H1 (cell line): ENCODE data around the gene PTPRCAP. TPM values are rescaled to one million over a fixed set of nuclear protein-coding genes. Genes with fewer than 3 reads are reported as not detected.

Experiments
- CTCF ChIA-PET: fragments of 300-600 bp; sonication (Branson Sonifier 250); formaldehyde crosslinking; loops from one replicate; lab custom pipeline; 2021; ENCODE audit not compliant: partially characterized antibody; lab: Charles Lee
- POLR2A ChIA-PET: fragments of 300-600 bp; sonication (Branson Sonifier 250); formaldehyde crosslinking; loops from one replicate; lab custom pipeline; 2021; ENCODE audit warnings: inconsistent platforms; ENCODE audit not compliant: partially characterized antibody; lab: Charles Lee
- DNase-seq, 2 experiments: peaks; one replicate each; pipeline versions ENCODE4 v3.0.0 to v3.0.0-alpha.2; 2010 to 2022; ENCODE audit warnings: low spot score in 2 of 2, low read depth in 1 of 2, mixed read lengths in 1 of 2
- FAIRE-seq: peaks from 2 replicates; lab custom pipeline; 2011; peaks lifted over from hg19 to GRCh38; lab: Jason Lieb, UNC
- H2AFZ ChIP-seq: 2 replicates; pipeline ENCODE4 v1.8.1; 2012; ENCODE audit warnings: low read length, inconsistent platforms
- H2AK5ac ChIP-seq: 2 replicates; pipeline ENCODE4 v1.6.1; 2013; ENCODE audit warnings: low read depth, low read length
- H2BK120ac ChIP-seq: replicated peaks from 2 replicates; pipeline ENCODE3; 2013; ENCODE audit warnings: low read depth, low read length, inconsistent platforms
- H2BK12ac ChIP-seq: 2 replicates; pipeline ENCODE4 v1.6.1; 2013; ENCODE audit warnings: low read depth, low read length
- H2BK15ac ChIP-seq: 2 replicates; pipeline ENCODE4 v1.6.1; 2013; ENCODE audit warnings: low read length
- H2BK20ac ChIP-seq: 2 replicates; pipeline ENCODE4 v1.6.1; 2013; ENCODE audit warnings: low read length
- H2BK5ac ChIP-seq: 2 replicates; pipeline ENCODE4 v1.6.1; 2013; ENCODE audit warnings: low read depth, low read length
- H3K14ac ChIP-seq: 2 replicates; pipeline ENCODE4 v1.6.1; 2013; ENCODE audit warnings: inconsistent platforms; ENCODE audit not compliant: insufficient read length
- H3K18ac ChIP-seq: 2 replicates; pipeline ENCODE4 v1.6.1; 2013; ENCODE audit warnings: low read length; ENCODE audit errors: extremely low read depth
- H3K23ac ChIP-seq: 2 replicates; pipeline ENCODE4 v1.6.1; 2013; ENCODE audit warnings: inconsistent platforms; ENCODE audit not compliant: insufficient read length
- H3K23me2 ChIP-seq: 2 replicates; pipeline ENCODE4 v1.6.1; 2013; ENCODE audit warnings: low read depth, low read length
- H3K27ac ChIP-seq: 2 replicates; pipeline ENCODE4 v1.6.1; 2011; ENCODE audit warnings: low read depth, low read length, inconsistent platforms
- H3K27me3 ChIP-seq, 4 experiments: replicated peaks in 1 of 4; 1 replicate in 1 of 4; 2 replicates in 3 of 4; pipeline versions ENCODE4 v1.6.1 to v1.8.1; 2011 to 2013; ENCODE audit warnings: low read length in 3 of 4, mild to moderate bottlenecking in 3 of 4, inconsistent platforms in 2 of 4, mixed read lengths in 2 of 4, moderate library complexity in 1 of 4; ENCODE audit not compliant: control insufficient read depth in 3 of 4, insufficient read depth in 3 of 4; ENCODE audit errors: extremely low read depth in 1 of 4
- H3K36me3 ChIP-seq, 4 experiments: 2 replicates each; pipeline versions ENCODE4 v1.6.1 to v1.8.1; 2011 to 2013; ENCODE audit warnings: mild to moderate bottlenecking in 4 of 4, low read length in 3 of 4, moderate library complexity in 2 of 4, control low read depth in 1 of 4, inconsistent platforms in 1 of 4; ENCODE audit not compliant: insufficient read depth in 4 of 4, control insufficient read depth in 2 of 4
- H3K4ac ChIP-seq: replicated peaks from 2 replicates; pipeline ENCODE3; 2013; ENCODE audit warnings: low read length, low read depth, mixed read lengths, inconsistent platforms; ENCODE audit not compliant: insufficient read length
- H3K4me1 ChIP-seq, 4 experiments: replicated peaks in 1 of 4; 1 replicate in 1 of 4; 2 replicates in 3 of 4; pipeline versions ENCODE4 v1.6.1 to v1.8.1; 2011 to 2013; ENCODE audit warnings: low read length in 3 of 4, inconsistent platforms in 2 of 4, mixed read lengths in 1 of 4; ENCODE audit not compliant: insufficient read depth in 4 of 4, control insufficient read depth in 3 of 4
- H3K4me2 ChIP-seq, 2 experiments: 2 replicates each; pipeline versions ENCODE4 v1.6.1 to v1.8.1; 2011 to 2013; ENCODE audit warnings: low read depth in 2 of 2, low read length in 2 of 2, control low read depth in 1 of 2, inconsistent platforms in 1 of 2, mild to moderate bottlenecking in 1 of 2; ENCODE audit not compliant: insufficient read depth in 1 of 2
- H3K4me3 ChIP-seq, 4 experiments: fragments of 200-600, 300-600 bp in 1 of 4; sonication (generic), shearing (Covaris generic), sonication (Bioruptor Twin) in 1 of 4; 2 replicates each; pipeline versions ENCODE4 v1.5.1 to v1.8.1; 2011 to 2016; ENCODE audit warnings: low read length in 4 of 4, low read depth in 3 of 4, control low read depth in 2 of 4, inconsistent platforms in 2 of 4, mild to moderate bottlenecking in 2 of 4, mixed read lengths in 1 of 4, moderate library complexity in 1 of 4; ENCODE audit not compliant: insufficient read depth in 2 of 4; ENCODE audit errors: extremely low read depth in 1 of 4
- H3K56ac ChIP-seq: replicated peaks from 2 replicates; pipeline ENCODE3; 2013; ENCODE audit warnings: low read depth, mild to moderate bottlenecking, mixed read lengths, low read length, inconsistent platforms; ENCODE audit not compliant: insufficient read length
- H3K79me1 ChIP-seq: 2 replicates; pipeline ENCODE4 v1.6.1; 2013; ENCODE audit warnings: low read depth, low read length, control low read depth
- H3K79me2 ChIP-seq, 2 experiments: 2 replicates each; pipeline versions ENCODE4 v1.6.1 to v1.8.1; 2012 to 2013; ENCODE audit warnings: low read length in 2 of 2, mild to moderate bottlenecking in 2 of 2, inconsistent platforms in 1 of 2; ENCODE audit not compliant: insufficient read depth in 2 of 2, control insufficient read depth in 1 of 2
- H3K9ac ChIP-seq, 4 experiments: replicated peaks in 1 of 4; 1 replicate in 1 of 4; 2 replicates in 3 of 4; pipeline versions ENCODE4 v1.6.1 to v1.8.1; 2011 to 2013; ENCODE audit warnings: low read depth in 3 of 4, low read length in 3 of 4, control low read depth in 2 of 4, mild to moderate bottlenecking in 2 of 4, moderate library complexity in 2 of 4, inconsistent platforms in 1 of 4; ENCODE audit errors: extremely low read depth in 1 of 4
- H3K9me3 ChIP-seq, 2 experiments: 2 replicates each; pipeline versions ENCODE4 v1.6.1 to v1.8.1; 2012 to 2013; ENCODE audit warnings: mild to moderate bottlenecking in 2 of 2, moderate library complexity in 2 of 2, control low read depth in 1 of 2, inconsistent platforms in 1 of 2, low read depth in 1 of 2, low read length in 1 of 2, mixed read lengths in 1 of 2; ENCODE audit not compliant: insufficient read depth in 2 of 2
- H4K20me1 ChIP-seq, 2 experiments: replicated peaks in 1 of 2; 2 replicates each; pipeline versions ENCODE3 to v1.8.1; 2011 to 2013; ENCODE audit warnings: inconsistent platforms in 2 of 2, low read length in 2 of 2, mild to moderate bottlenecking in 1 of 2; ENCODE audit not compliant: insufficient read depth in 2 of 2, control insufficient read depth in 1 of 2
- H4K5ac ChIP-seq: 2 replicates; pipeline ENCODE4 v1.6.1; 2013; ENCODE audit warnings: low read length, low read depth, mixed read lengths, inconsistent platforms; ENCODE audit not compliant: insufficient read length
- H4K8ac ChIP-seq: 2 replicates; pipeline ENCODE4 v1.8.0; 2013; ENCODE audit warnings: mild to moderate bottlenecking, moderate library complexity, low read length, inconsistent platforms; ENCODE audit not compliant: insufficient read depth; ENCODE audit errors: extremely low read depth
- H4K91ac ChIP-seq: replicated peaks from 2 replicates; pipeline ENCODE3; 2013; ENCODE audit warnings: low read length, mixed read lengths, inconsistent platforms; ENCODE audit not compliant: insufficient read length
- BACH1 ChIP-seq: IDR thresholded peaks from 2 replicates; pipeline ENCODE4 v1.6.1; 2012; ENCODE audit warnings: low read length, improper control_type of control experiment
- CBX8 ChIP-seq: fragments of 300-800, 300-1000 bp; sonication (generic); IDR thresholded peaks from 2 replicates; pipeline ENCODE4 v1.7.1; 2016; ENCODE audit warnings: low read depth, low read length, borderline replicate concordance
- FOSL1 ChIP-seq: IDR thresholded peaks from 2 replicates; pipeline ENCODE4 v1.6.1; 2011; ENCODE audit warnings: mild to moderate bottlenecking, low read depth, low read length, moderate library complexity; ENCODE audit not compliant: insufficient read depth
- HDAC2 ChIP-seq, 2 experiments: fragments of 300-600 bp in 1 of 2; sonication (generic) in 1 of 2; IDR thresholded peaks; 2 replicates each; pipeline ENCODE4 v1.6.1; 2011 to 2012; ENCODE audit warnings: low read depth in 2 of 2, low read length in 2 of 2, mild to moderate bottlenecking in 2 of 2, moderate library complexity in 2 of 2, borderline replicate concordance in 1 of 2, inconsistent platforms in 1 of 2
- KDM1A ChIP-seq: fragments of 200-600, 300-600 bp; sonication (generic); IDR thresholded peaks from 2 replicates; pipeline ENCODE4 v1.7.1; 2016; ENCODE audit warnings: mild to moderate bottlenecking, low read length, borderline replicate concordance
- KDM4A ChIP-seq: IDR thresholded peaks from one replicate; pipeline ENCODE4 v1.7.1; 2012; ENCODE audit warnings: low read depth, mild to moderate bottlenecking, moderate library complexity, low read length, inconsistent platforms; ENCODE audit not compliant: severe bottlenecking
- RFX5 ChIP-seq: IDR thresholded peaks from 2 replicates; pipeline ENCODE4 v1.6.1; 2011; ENCODE audit warnings: low read depth, low read length, improper control_type of control experiment, borderline replicate concordance
- SIRT6 ChIP-seq: IDR thresholded peaks from one replicate; pipeline ENCODE4 v1.7.1; 2012; ENCODE audit warnings: low read length, inconsistent platforms
- SP1 ChIP-seq: IDR thresholded peaks from 2 replicates; pipeline ENCODE4 v1.6.1; 2011; ENCODE audit warnings: low read depth, low read length
- TAF1 ChIP-seq: IDR thresholded peaks from 2 replicates; pipeline ENCODE4 v1.6.1; 2011; ENCODE audit warnings: mild to moderate bottlenecking, low read depth, low read length
- WGBS, 2 experiments: shearing (Covaris generic) in 1 of 2; methylation state at CpG; one replicate each; pipeline versions ENCODE4 v1.1.6 to v1.1.7; 2013 to 2015; ENCODE audit warnings: low lambda C conversion rate in 2 of 2, mixed read lengths in 2 of 2, inconsistent platforms in 1 of 2, low coverage in 1 of 2, missing lambda C conversion rate in 1 of 2; ENCODE audit not compliant: insufficient replicate concordance in 2 of 2, insufficient coverage in 1 of 2, insufficient read length in 1 of 2; ENCODE audit errors: extremely low coverage in 1 of 2, missing lambda C conversion rate in 1 of 2; 5-methylcytosine and 5-hydroxymethylcytosine counted together
- polyA plus RNA-seq, 7 experiments: library from polyadenylated mRNA; depleted of rRNA in 3 of 7; stranded (reverse) in 5 of 7; unstranded in 2 of 7; fragments of >200 nt in 5 of 7; fragments of 200-250 nt in 2 of 7; gene quantifications; 1 replicate in 5 of 7; 2 replicates in 1 of 7; 4 replicates in 1 of 7; pipeline versions ENCODE4 v1.2.1 to v1.2.3, GENCODE V29; 2011 to 2013; ENCODE audit warnings: missing spikeins in 2 of 7, mixed read lengths in 2 of 7
- total RNA-seq: library from RNA; stranded (reverse); fragmentation: NEBNext Ultra II Directional; extraction: Animal tissue kit (Norgen Biotek cat#: 25700); gene quantifications from 2 replicates; pipeline ENCODE4 v1.2.1, GENCODE V29; 2021
- TF ChIP-seq, protein P1 (sequence below): IDR thresholded peaks from 2 replicates; pipeline ENCODE4 v1.6.1; 2011; ENCODE audit warnings: low read length, improper control_type of control experiment

Gene PTPRCAP
- total and polyA plus RNA-seq, 2 of the 8 experiments (the other 6 are each of a cell fraction or from before 2014, with no cell fraction given), result 0.78 to 6.7 TPM

GRCh38 chr11:67412495-67413179, 24.8 kb downstream of the PTPRCAP start:
- Histone ChIP-seq H3K79me2 (no peaks in the 10 kb centered on the region), H4K20me1 (no peaks in the 10 kb centered on the region), H4K8ac (peak overlapping the region; percentile 36; the same call in 1 of the 2 replicates), H3K4me3 (no peak overlapping the region), H3K56ac (no peak overlapping the region), H3K36me3 (no peaks in the 10 kb centered on the region), H3K14ac (no peak overlapping the region), H4K91ac (no peak overlapping the region), H3K79me1 (no peaks in the 10 kb centered on the region), H2BK15ac (no peak overlapping the region; the same call in 1 of the 2 replicates), H2BK20ac (no peak overlapping the region), H3K4me1 (peaks cover 4 to 22% (median 15%) of the 10 kb centered on the region in 4 experiments), H3K18ac (no peak overlapping the region; the same call in 1 of the 2 replicates), H3K9me3 (no peaks in the 10 kb centered on the region), H3K27ac (no peak overlapping the region), H3K27me3 (peaks cover 0 to 16% (median 5%) of the 10 kb centered on the region in 4 experiments; a peak in 4 of 7 replicates), H3K4ac (no peak overlapping the region), H2BK5ac (no peak overlapping the region), H2BK120ac (no peak overlapping the region), H4K5ac (no peak overlapping the region), H3K9ac (no peak overlapping the region), H3K23me2 (0 out of 2 replicates have a peak, but pooled peaks cover 3% of the 10 kb centered on the region), H3K4me2 (no peak overlapping the region), H2AK5ac (no peak overlapping the region), H2AFZ (no peak overlapping the region), H3K23ac (no peak overlapping the region), H2BK12ac (no peak overlapping the region)
- WGBS, 2 experiments, result 84% methylated on average over 9 of the region's 9 CpGs; no CpG with 5 or more reads in 1 of the 2 experiments
- DNase-seq (no peak), FAIRE-seq (no peak)
- ChIA-PET CTCF (interaction anchor here (1.0 to 2.5 kb wide), 7 partner anchors 11 to 67 kb away, joined by 3 to 7 read pairs (median 4); partner anchors contain the start of genes PPP1CA, RAD9A and TMEM134), POLR2A (interaction anchor here (0.8 to 3.1 kb wide), 9 partner anchors 8 to 171 kb away, joined by 3 to 11 read pairs (median 4); partner anchors contain the start of genes GSTP1, RAD9A, RPS6KB2 and TBC1D10C)
- TF ChIP-seq, protein P1, sequence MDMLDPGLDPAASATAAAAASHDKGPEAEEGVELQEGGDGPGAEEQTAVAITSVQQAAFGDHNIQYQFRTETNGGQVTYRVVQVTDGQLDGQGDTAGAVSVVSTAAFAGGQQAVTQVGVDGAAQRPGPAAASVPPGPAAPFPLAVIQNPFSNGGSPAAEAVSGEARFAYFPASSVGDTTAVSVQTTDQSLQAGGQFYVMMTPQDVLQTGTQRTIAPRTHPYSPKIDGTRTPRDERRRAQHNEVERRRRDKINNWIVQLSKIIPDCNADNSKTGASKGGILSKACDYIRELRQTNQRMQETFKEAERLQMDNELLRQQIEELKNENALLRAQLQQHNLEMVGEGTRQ, result no peak
- TF ChIP-seq TAF1 (no peak), FOSL1 (no peak), KDM4A (no peak), RFX5 (no peak), CBX8 (no peak), HDAC2 (IDR thresholded peaks at IDR 0.05; ENCODE audit: borderline replicate concordance in 1 of 2, low read depth in 2 of 2, low read length in 2 of 2) (no peak), SP1 (no peak), SIRT6 (no peak), BACH1 (no peak), KDM1A (no peak)
